Endothelial cell of umbilical vein (primary cell): ENCODE measurements around the gene WDR7. TPM values are rescaled to one million over a fixed set of nuclear protein-coding genes. Genes with fewer than 3 reads are reported as not detected.

ENCODE experiments used
- BruUV-seq: library from RNA; stranded (reverse); fragments of 400-500 nt; replicated peaks from 2 replicates; lab custom pipeline; 2021; lab: Mats Ljungman, UMichigan
- CTCF ChIA-PET: fragments of 300-600, 350-600 bp; sonication (Branson Sonifier 250); formaldehyde crosslinking; loops from one replicate; lab custom pipeline; 2021; ENCODE audit warnings: antibody characterized with exemption, inconsistent platforms; lab: Charles Lee
- POLR2A ChIA-PET: fragments of 300-600, 350-600 bp; sonication (Branson Sonifier 250); formaldehyde crosslinking; loops from one replicate; lab custom pipeline; 2021; ENCODE audit warnings: antibody characterized with exemption, inconsistent platforms; lab: Charles Lee
- DNase-seq: peaks from one replicate; pipeline ENCODE4 v3.0.0-alpha.2; 2011; ENCODE audit warnings: low read depth, low spot score
- FAIRE-seq: peaks from 2 replicates; lab custom pipeline; 2011; peaks lifted over from hg19 to GRCh38; lab: Jason Lieb, UNC
- H2AFZ ChIP-seq: 2 replicates; pipeline ENCODE4 v1.6.0; 2012; ENCODE audit warnings: low read depth, low read length, control low read depth, inconsistent platforms
- H3K27ac ChIP-seq: 2 replicates; pipeline ENCODE4 v1.5.1; 2011; ENCODE audit warnings: low read depth, mild to moderate bottlenecking, control low read depth, low read length, moderate library complexity; ENCODE audit not compliant: insufficient read depth
- H3K27me3 ChIP-seq, 2 experiments: 2 replicates each; pipeline versions ENCODE4 v1.6.0 to v1.6.1; 2011; ENCODE audit warnings: low read length in 2 of 2, mixed read lengths in 1 of 2; ENCODE audit not compliant: control insufficient read depth in 2 of 2, insufficient read depth in 2 of 2
- H3K36me3 ChIP-seq, 2 experiments: 2 replicates in 1 of 2; 3 replicates in 1 of 2; pipeline ENCODE4 v1.5.1; 2011; ENCODE audit warnings: low read length in 2 of 2, mild to moderate bottlenecking in 1 of 2, moderate library complexity in 1 of 2; ENCODE audit not compliant: control insufficient read depth in 2 of 2, insufficient read depth in 2 of 2; ENCODE audit errors: extremely low read depth in 1 of 2
- H3K4me1 ChIP-seq: 3 replicates; pipeline ENCODE4 v1.5.1; 2011; ENCODE audit warnings: mild to moderate bottlenecking, low read length; ENCODE audit not compliant: control insufficient read depth, insufficient read depth; ENCODE audit errors: extremely low read depth
- H3K4me2 ChIP-seq: 2 replicates; pipeline ENCODE4 v1.6.1; 2011; ENCODE audit warnings: low read length, control low read depth, mixed read lengths; ENCODE audit not compliant: insufficient read depth
- H3K4me3 ChIP-seq, 3 experiments: fragments of 200-600 bp in 1 of 3; sonication (generic), shearing (Covaris generic) in 1 of 3; replicated peaks in 1 of 3; 2 replicates each; pipeline ENCODE4 v1.5.1; 2011 to 2016; ENCODE audit warnings: control low read depth in 3 of 3, low read length in 3 of 3, mild to moderate bottlenecking in 2 of 3, inconsistent platforms in 1 of 3, low read depth in 1 of 3, moderate library complexity in 1 of 3; ENCODE audit not compliant: insufficient read depth in 1 of 3
- H3K79me2 ChIP-seq: 2 replicates; pipeline ENCODE4 v1.6.0; 2012; ENCODE audit warnings: low read length, inconsistent platforms; ENCODE audit not compliant: control insufficient read depth, insufficient read depth
- H3K9ac ChIP-seq: replicated peaks from 2 replicates; pipeline ENCODE3; 2011; ENCODE audit warnings: low read length, control low read depth; ENCODE audit not compliant: insufficient read depth; ENCODE audit errors: extremely low read depth
- H3K9me1 ChIP-seq: replicated peaks from 3 replicates; pipeline ENCODE4 v1.6.0; 2011; ENCODE audit warnings: mild to moderate bottlenecking, low read length; ENCODE audit not compliant: control insufficient read depth, insufficient read depth; ENCODE audit errors: extremely low read depth
- H3K9me3 ChIP-seq: replicated peaks from 2 replicates; pipeline ENCODE4 v1.5.1; 2012; ENCODE audit warnings: low read length, inconsistent platforms; ENCODE audit not compliant: control insufficient read depth, insufficient read depth
- H4K20me1 ChIP-seq: replicated peaks from 2 replicates; pipeline ENCODE3; 2011; ENCODE audit warnings: mild to moderate bottlenecking, low read length; ENCODE audit not compliant: control insufficient read depth, insufficient read depth; ENCODE audit errors: extremely low read depth
- CTCF ChIP-seq, 2 donors: IDR thresholded peaks; 1 replicate in 1 of 2; 2 replicates in 1 of 2; pipeline ENCODE4 v1.5.1; 2011; ENCODE audit warnings: low read length in 2 of 2, mild to moderate bottlenecking in 2 of 2, moderate library complexity in 2 of 2, control low read depth in 1 of 2, inconsistent platforms in 1 of 2, low read depth in 1 of 2; ENCODE audit not compliant: insufficient read depth in 1 of 2; ENCODE audit errors: extremely low read depth in 1 of 2
- EZH2 ChIP-seq: IDR thresholded peaks from 2 replicates; pipeline ENCODE4 v1.6.1; 2012; ENCODE audit warnings: borderline replicate concordance, low read depth, mild to moderate bottlenecking, moderate library complexity, low read length, inconsistent platforms; ENCODE audit not compliant: severe bottlenecking
- FOS ChIP-seq: IDR thresholded peaks from 2 replicates; pipeline ENCODE4 v1.6.1; 2011; ENCODE audit warnings: mild to moderate bottlenecking, low read length, moderate library complexity, borderline replicate concordance; ENCODE audit not compliant: insufficient read depth
- GATA2 ChIP-seq: IDR thresholded peaks from 2 replicates; pipeline ENCODE4 v1.7.0; 2011; ENCODE audit warnings: low read depth, mild to moderate bottlenecking, moderate library complexity, mixed read lengths, low read length; ENCODE audit not compliant: insufficient read length, insufficient read depth
- JUN ChIP-seq: IDR thresholded peaks from 2 replicates; pipeline ENCODE4 v1.6.1; 2011; ENCODE audit warnings: borderline replicate concordance, low read depth; ENCODE audit not compliant: insufficient read length, insufficient read depth
- MAX ChIP-seq: IDR thresholded peaks from 2 replicates; pipeline ENCODE4 v1.6.1; 2011; ENCODE audit not compliant: insufficient read depth, insufficient read length
- MYC ChIP-seq: IDR thresholded peaks from one replicate; pipeline ENCODE4 v1.6.1; 2011; ENCODE audit warnings: mild to moderate bottlenecking, low read depth, low read length
- POLR2A ChIP-seq: IDR thresholded peaks from 2 replicates; pipeline ENCODE4 v1.6.1; 2012; ENCODE audit warnings: low read depth, mild to moderate bottlenecking, control low read depth, low read length
- POLR2AphosphoS5 ChIP-seq: IDR thresholded peaks from 2 replicates; pipeline ENCODE4 v1.6.1; 2012; ENCODE audit warnings: low read depth, mild to moderate bottlenecking, control low read depth, low read length, moderate library complexity; ENCODE audit not compliant: insufficient read depth
- dilution Hi-C: fragments of 300-500 bp; cut with MboI; formaldehyde crosslinking; loops from one replicate; pipeline ENCODE4 v1.15.0; 2019; ENCODE audit warnings: low sequenced_read_pairs; ENCODE audit not compliant: extremely low pct_ligation_motif_present
- intact Hi-C: fragments of 100-400 bp; cut with micrococcal nuclease; formaldehyde crosslinking; loops from one replicate; pipeline ENCODE4 v1.10.0; 2022
- polyA plus RNA-seq, 4 experiments: library from polyadenylated mRNA; depleted of rRNA in 3 of 4; stranded (reverse) in 3 of 4; unstranded in 1 of 4; fragments of >200 nt; gene quantifications; 2 replicates each; pipeline versions ENCODE4 v1.2.1 to v1.2.3, GENCODE V29; 2011 to 2012; ENCODE audit warnings: missing spikeins in 1 of 4
- total RNA-seq: library from RNA; stranded (reverse); gene quantifications from 2 replicates; pipeline ENCODE4 v1.2.3, GENCODE V29; 2021

Gene WDR7
- total and polyA plus RNA-seq, 2 donors (not counting 3 experiments of a cell fraction or from before 2014, with no cell fraction given): 5.9 to 19.0 TPM

GRCh38 chr18:56992777-56993176 lies 341.6 kb downstream of the WDR7 start:
- Histone ChIP-seq H3K27me3 (no peaks in the 10 kb centered on the region), H3K79me2 (no peaks in the 10 kb centered on the region), H3K9me1 (no peaks in the 10 kb centered on the region), H3K9me3 (no peaks in the 10 kb centered on the region), H3K36me3 (no peaks in the 10 kb centered on the region), H3K4me2 (no peak overlapping the region), H3K4me3 (no peak overlapping the region), H2AFZ (no peak overlapping the region), H3K9ac (no peak overlapping the region), H3K4me1 (no peaks in the 10 kb centered on the region), H4K20me1 (no peaks in the 10 kb centered on the region), H3K27ac (no peak overlapping the region)
- dilution Hi-C loops: no loop called here
- intact Hi-C loops: no loop called here
- FAIRE-seq: no peak
- CTCF ChIA-PET: interaction anchor here (1.0 to 2.6 kb wide), 6 partner anchors 9 to 124 kb away, joined by 3 to 14 read pairs (median 5); no protein-coding TSS in a partner anchor
- no peak for DNase-seq
- BruUV-seq: no TSS peak
- POLR2A ChIA-PET: no interaction called here
- TF ChIP-seq POLR2A (no peak), JUN (no peak), MAX (no peak), GATA2 (no peak), FOS (no peak), EZH2 (no peak), MYC (no peak)

- POLR2A ChIA-PET: no interaction called here
- FAIRE-seq (no peak), DNase-seq (no peak)
- Histone ChIP-seq H3K4me1 (no peaks in the 10 kb centered on the region), H2AFZ (no peak overlapping the region), H4K20me1 (no peaks in the 10 kb centered on the region), H3K27ac (no peak overlapping the region), H3K4me2 (no peak overlapping the region), H3K36me3 (no peaks in the 10 kb centered on the region), H3K9me1 (no peaks in the 10 kb centered on the region), H3K27me3 (no peaks in the 10 kb centered on the region), H3K4me3 (no peak overlapping the region), H3K79me2 (no peaks in the 10 kb centered on the region), H3K9ac (no peak overlapping the region), H3K9me3 (no peaks in the 10 kb centered on the region)
- no peak for TF ChIP-seq POLR2AphosphoS5
- TF ChIP-seq EZH2: no peak
- TF ChIP-seq CTCF (IDR thresholded peaks at IDR 0.05; ENCODE audit: extremely low read depth in 1 of 2, insufficient read depth in 1 of 2, low read depth in 1 of 2, low read length in 2 of 2): no peak
- no peak for TF ChIP-seq MYC
- no peak for TF ChIP-seq FOS
- TF ChIP-seq POLR2A: no peak
- TF ChIP-seq JUN: no peak
- no peak for TF ChIP-seq MAX
- no peak for TF ChIP-seq GATA2
- dilution Hi-C loops: no loop called here
- CTCF ChIA-PET: interaction anchor here (0.8 to 1.7 kb wide), 5 partner anchors 10 to 16 kb away, joined by 3 to 4 read pairs (median 3); no protein-coding TSS in a partner anchor
- no TSS peak for BruUV-seq
- intact Hi-C loops: no loop called here
Measured at GRCh38 chr18:56995579-56996188, 344.5 kb downstream of the WDR7 start.
